SK-N-MC (cell line): ENCODE data around the gene CHST14.

Source experiments
- EZH2 ChIP-seq: fragments of 200-600 bp; sonication (generic); IDR thresholded peaks from one replicate; pipeline ENCODE4 v1.6.1; 2017; ENCODE audit warnings: antibody characterized with exemption
- POLR2AphosphoS5 ChIP-seq: IDR thresholded peaks from 2 replicates; pipeline ENCODE4 v1.6.1; 2012; ENCODE audit warnings: mild to moderate bottlenecking, low read depth, low read length, borderline replicate concordance

GRCh38 chr15:40501487-40501886 is 30.7 kb downstream of the CHST14 start:
- TF ChIP-seq POLR2AphosphoS5 = no peak
- TF ChIP-seq EZH2 = no peak
